Measurements from ENCODE around the gene FAM174B. TPM values are rescaled to one million over a fixed set of nuclear protein-coding genes. Genes with fewer than 3 reads are reported as not detected.
A peak's percentile ranks its signal among the peaks of the same experiment; 100 is the strongest.

FAM174B gene
- total RNA-seq, 2 experiments from 2014 or later, result 3.4 to 3.6 TPM

DNA sequence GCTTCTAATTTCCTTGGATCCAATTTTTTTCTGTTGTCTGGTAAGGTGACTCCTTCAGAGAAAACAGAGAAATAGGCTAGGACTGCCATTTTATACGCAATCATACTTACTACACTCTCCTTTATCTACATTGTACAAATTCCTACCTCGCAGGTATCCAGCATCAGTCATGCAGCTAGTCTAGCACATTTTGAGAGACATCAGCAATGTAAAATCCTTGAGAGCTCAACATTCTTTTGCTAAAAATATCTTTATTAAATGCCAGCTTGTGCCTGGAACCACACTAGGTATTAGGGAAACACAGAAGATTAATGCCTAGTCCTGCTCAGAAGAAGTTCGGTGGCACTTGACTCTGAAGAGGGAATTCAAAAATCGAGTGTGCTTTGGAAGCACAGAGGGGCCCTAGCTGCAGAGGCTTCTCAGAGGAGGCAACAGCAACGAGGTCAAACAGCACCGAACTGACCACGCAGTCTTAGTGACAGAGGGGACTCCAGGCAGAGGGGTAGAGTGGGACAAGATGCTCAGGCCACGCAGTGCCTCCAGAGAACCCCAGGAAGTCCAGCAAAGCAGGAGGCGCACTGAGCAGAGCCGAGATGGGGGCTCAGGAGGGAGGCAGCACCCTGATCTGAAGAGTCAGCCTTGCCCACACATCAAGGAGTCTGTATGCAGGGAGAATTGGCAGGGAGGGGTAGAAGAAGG is 3.5 kb downstream of the FAM174B start:
- Mint-ChIP-seq H3K36me3 (ENCODE audit: low read depth) (no peaks in the 10 kb centered on the region), H3K4me3 (peak overlapping the region; percentile 28), H3K27me3 (peaks cover 41% of the 10 kb centered on the region), H3K4me1 (ENCODE audit: low read depth) (peaks cover 11% of the 10 kb centered on the region), H3K27ac (no peak overlapping the region), H3K9me3 (no peaks in the 10 kb centered on the region)
- POLR2A ChIA-PET, result no interaction called here
- ATAC-seq (ENCODE audit: poor library complexity) (no peak), DNase-seq (no peak)
- Histone ChIP-seq H3K4me1 (ENCODE audit: insufficient read depth, low read length) (peaks cover 7% of the 10 kb centered on the region), H3K27me3 (ENCODE audit: control insufficient read depth in 1 of 2, insufficient read depth in 2 of 2, low read length in 2 of 2) (peaks cover 17% of the 10 kb centered on the region in 2 experiments), H3K9me3 (ENCODE audit: control insufficient read depth in 1 of 2, insufficient read depth in 1 of 2, low read length in 2 of 2) (no peaks in the 10 kb centered on the region), H3K27ac (ENCODE audit: low read depth in 1 of 2, low read length in 2 of 2) (no peak overlapping the region), H3K4me3 (ENCODE audit: low read length) (no peak overlapping the region), H3K36me3 (ENCODE audit: insufficient read depth, low read length) (no peaks in the 10 kb centered on the region)
- TF ChIP-seq, protein P1, sequence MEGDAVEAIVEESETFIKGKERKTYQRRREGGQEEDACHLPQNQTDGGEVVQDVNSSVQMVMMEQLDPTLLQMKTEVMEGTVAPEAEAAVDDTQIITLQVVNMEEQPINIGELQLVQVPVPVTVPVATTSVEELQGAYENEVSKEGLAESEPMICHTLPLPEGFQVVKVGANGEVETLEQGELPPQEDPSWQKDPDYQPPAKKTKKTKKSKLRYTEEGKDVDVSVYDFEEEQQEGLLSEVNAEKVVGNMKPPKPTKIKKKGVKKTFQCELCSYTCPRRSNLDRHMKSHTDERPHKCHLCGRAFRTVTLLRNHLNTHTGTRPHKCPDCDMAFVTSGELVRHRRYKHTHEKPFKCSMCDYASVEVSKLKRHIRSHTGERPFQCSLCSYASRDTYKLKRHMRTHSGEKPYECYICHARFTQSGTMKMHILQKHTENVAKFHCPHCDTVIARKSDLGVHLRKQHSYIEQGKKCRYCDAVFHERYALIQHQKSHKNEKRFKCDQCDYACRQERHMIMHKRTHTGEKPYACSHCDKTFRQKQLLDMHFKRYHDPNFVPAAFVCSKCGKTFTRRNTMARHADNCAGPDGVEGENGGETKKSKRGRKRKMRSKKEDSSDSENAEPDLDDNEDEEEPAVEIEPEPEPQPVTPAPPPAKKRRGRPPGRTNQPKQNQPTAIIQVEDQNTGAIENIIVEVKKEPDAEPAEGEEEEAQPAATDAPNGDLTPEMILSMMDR (IDR thresholded peaks at IDR 0.05), result no peak
- intact Hi-C loops (cut with DNase I, micrococcal nuclease), result no loop called here
- CTCF ChIA-PET, result interaction anchor here (1.2 kb wide), 1 partner anchor 11 kb away, joined by 4 read pairs; no protein-coding TSS in a partner anchor

DNA sequence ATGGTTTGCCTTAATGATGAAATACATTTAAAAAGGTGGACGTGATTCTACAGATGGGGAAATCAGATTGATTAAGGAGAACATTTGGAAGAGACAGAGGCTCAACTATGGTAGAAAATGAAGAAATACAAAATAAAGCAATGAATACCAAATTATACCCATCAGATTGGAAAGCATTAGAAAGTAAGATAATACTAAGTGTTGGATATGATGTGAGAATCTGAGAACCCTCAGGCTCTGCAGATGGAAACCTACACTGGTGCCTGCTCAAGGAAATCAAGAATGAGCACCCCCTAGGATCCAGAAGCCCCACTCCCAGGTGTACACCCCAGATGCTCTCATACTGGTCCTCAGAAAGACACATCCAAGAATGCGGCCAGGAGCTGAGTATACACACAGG is 4.6 kb downstream of the FAM174B start:
- POLR2A ChIA-PET, result no interaction called here

DNA sequence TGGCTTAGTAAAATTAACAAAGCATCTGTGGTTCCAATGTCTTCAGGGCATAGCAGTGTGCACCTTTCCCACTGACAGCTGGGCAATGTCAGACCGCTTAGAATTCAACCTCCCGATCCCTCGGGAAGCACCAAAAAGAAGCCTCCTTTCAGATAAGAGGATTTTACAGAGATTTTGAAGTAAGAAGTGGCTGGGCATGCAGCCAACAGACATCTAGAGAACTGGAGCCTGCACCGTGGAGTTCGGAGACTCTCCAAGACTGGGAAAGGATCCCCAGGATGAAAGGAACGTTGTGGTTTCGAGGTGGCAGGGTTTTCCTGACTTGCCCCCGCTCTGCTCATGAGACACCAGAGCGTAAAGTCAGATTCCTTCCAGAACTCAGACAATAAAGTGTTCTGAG is 5.3 kb downstream of the FAM174B start:
- TF ChIP-seq, protein P1 (IDR thresholded peaks at IDR 0.05), result no peak
- Mint-ChIP-seq H3K4me1 (ENCODE audit: low read depth) (peaks cover 6% of the 10 kb centered on the region), H3K4me3 (no peak overlapping the region), H3K9me3 (no peaks in the 10 kb centered on the region), H3K27me3 (peaks cover 28% of the 10 kb centered on the region), H3K27ac (no peak overlapping the region), H3K36me3 (ENCODE audit: low read depth) (no peaks in the 10 kb centered on the region)
- Histone ChIP-seq H3K27ac (ENCODE audit: low read depth in 1 of 2, low read length in 2 of 2) (no peak overlapping the region), H3K36me3 (ENCODE audit: insufficient read depth, low read length) (no peaks in the 10 kb centered on the region), H3K4me3 (ENCODE audit: low read length) (no peak overlapping the region), H3K27me3 (ENCODE audit: control insufficient read depth in 1 of 2, insufficient read depth in 2 of 2, low read length in 2 of 2) (peaks cover 4 to 7% of the 10 kb centered on the region in 2 experiments), H3K4me1 (ENCODE audit: insufficient read depth, low read length) (peaks cover 3% of the 10 kb centered on the region), H3K9me3 (ENCODE audit: control insufficient read depth in 1 of 2, insufficient read depth in 1 of 2, low read length in 2 of 2) (no peaks in the 10 kb centered on the region)
- DNase-seq, result no peak
- ATAC-seq (ENCODE audit: poor library complexity), result no peak
- ChIA-PET CTCF (no interaction called here), POLR2A (no interaction called here)
- intact Hi-C loops (cut with DNase I, micrococcal nuclease), result no loop called here

More for the DNA sequence above, 4.6 kb downstream of the FAM174B start:
- Mint-ChIP-seq H3K4me1 (ENCODE audit: low read depth) (peaks cover 7% of the 10 kb centered on the region), H3K9me3 (no peaks in the 10 kb centered on the region), H3K27me3 (peaks cover 31% of the 10 kb centered on the region), H3K36me3 (ENCODE audit: low read depth) (no peaks in the 10 kb centered on the region), H3K27ac (no peak overlapping the region), H3K4me3 (no peak overlapping the region)
- no peak for ATAC-seq (ENCODE audit: poor library complexity)
- Histone ChIP-seq H3K27me3 (ENCODE audit: control insufficient read depth in 1 of 2, insufficient read depth in 2 of 2, low read length in 2 of 2) (peaks cover 6 to 7% of the 10 kb centered on the region in 2 experiments), H3K4me1 (ENCODE audit: insufficient read depth, low read length) (peaks cover 6% of the 10 kb centered on the region), H3K9me3 (ENCODE audit: control insufficient read depth in 1 of 2, insufficient read depth in 1 of 2, low read length in 2 of 2) (no peaks in the 10 kb centered on the region), H3K36me3 (ENCODE audit: insufficient read depth, low read length) (no peaks in the 10 kb centered on the region), H3K4me3 (ENCODE audit: low read length) (no peak overlapping the region), H3K27ac (ENCODE audit: low read depth in 1 of 2, low read length in 2 of 2) (no peak overlapping the region)
- TF ChIP-seq, protein P1 (IDR thresholded peaks at IDR 0.05), result no peak
- CTCF ChIA-PET, result interaction anchor here (0.5 kb wide), 1 partner anchor 664 kb away, joined by 3 read pairs; no protein-coding TSS in a partner anchor
- intact Hi-C loops (cut with DNase I, micrococcal nuclease), result no loop called here
- DNase-seq, result no peak

Data from CD4-positive, alpha-beta T cell (primary cell).